Hepatocyte (in vitro differentiated cells): ENCODE measurements around the gene PAAF1. TPM values are rescaled to one million over a fixed set of nuclear protein-coding genes. Genes with fewer than 3 reads are reported as not detected.

Experiments
- DNase-seq: peaks from one replicate; pipeline ENCODE4 v3.0.0-alpha.2; 2016; ENCODE audit warnings: low spot score
- H2AFZ ChIP-seq: fragments of 200-600 bp; sonication (generic); 2 replicates; pipeline ENCODE4 v1.6.0; 2016; ENCODE audit warnings: antibody characterized with exemption, mild to moderate bottlenecking
- H3K27ac ChIP-seq: fragments of 200-600 bp; sonication (generic); 2 replicates; pipeline ENCODE4 v1.5.1; 2016; ENCODE audit warnings: mild to moderate bottlenecking
- H3K27me3 ChIP-seq: fragments of 200-600 bp; sonication (generic); 2 replicates; pipeline ENCODE4 v1.6.1; 2016
- H3K36me3 ChIP-seq: fragments of 200-600 bp; sonication (generic); replicated peaks from 2 replicates; pipeline ENCODE4 v1.5.1; 2016; ENCODE audit warnings: low read depth; ENCODE audit not compliant: insufficient read depth
- H3K4me1 ChIP-seq: fragments of 200-600 bp; sonication (generic); 2 replicates; pipeline ENCODE4 v1.5.1; 2016; ENCODE audit warnings: mild to moderate bottlenecking, moderate library complexity; ENCODE audit not compliant: insufficient read depth
- H3K4me2 ChIP-seq: fragments of 200-600 bp; sonication (generic); 2 replicates; pipeline ENCODE4 v1.6.0; 2016
- H3K4me3 ChIP-seq: fragments of 200-600 bp; sonication (generic); 2 replicates; pipeline ENCODE4 v1.5.1; 2016; ENCODE audit warnings: mild to moderate bottlenecking
- H3K79me2 ChIP-seq: fragments of 200-600 bp; sonication (generic); 2 replicates; pipeline ENCODE4 v1.6.0; 2017; ENCODE audit warnings: mild to moderate bottlenecking
- H3K9me2 ChIP-seq: fragments of 200-600 bp; sonication (generic); replicated peaks from 2 replicates; pipeline ENCODE4 v1.6.0; 2017; ENCODE audit warnings: mild to moderate bottlenecking; ENCODE audit not compliant: insufficient read depth
- H3K9me3 ChIP-seq: fragments of 200-600 bp; sonication (generic); 2 replicates; pipeline ENCODE4 v1.5.1; 2016; ENCODE audit warnings: low read depth, mild to moderate bottlenecking
- H4K20me1 ChIP-seq: fragments of 200-600 bp; sonication (generic); 2 replicates; pipeline ENCODE4 v1.6.0; 2016; ENCODE audit warnings: mild to moderate bottlenecking; ENCODE audit not compliant: insufficient read depth, poor library complexity, severe bottlenecking
- CTCF ChIP-seq: fragments of 200-600 bp; sonication (generic); IDR thresholded peaks from 2 replicates; pipeline ENCODE4 v1.5.1; 2016; ENCODE audit warnings: antibody characterized with exemption, mild to moderate bottlenecking; ENCODE audit not compliant: poor library complexity
- EZH2 ChIP-seq: fragments of 200-600 bp; sonication (generic); IDR thresholded peaks from 2 replicates; pipeline ENCODE4 v1.6.1; 2016; ENCODE audit warnings: antibody characterized with exemption, mild to moderate bottlenecking, borderline replicate concordance
- EZH2phosphoT487 ChIP-seq: fragments of 200-600 bp; sonication (generic); IDR thresholded peaks from one replicate; pipeline ENCODE4 v1.6.1; 2018; ENCODE audit warnings: antibody characterized with exemption, mild to moderate bottlenecking, low read depth, moderate library complexity; ENCODE audit not compliant: unreplicated experiment, severe bottlenecking
- WGBS: methylation state at CpG from one replicate; pipeline ENCODE4 v1.1.6; 2016; ENCODE audit warnings: low lambda C conversion rate; ENCODE audit errors: missing lambda C conversion rate; 5-methylcytosine and 5-hydroxymethylcytosine counted together
- polyA plus RNA-seq: library from polyadenylated mRNA; unstranded; fragments of >200 nt; fragmentation: Nextera tagmentation; extraction: Ambion mirVana; gene quantifications from 2 replicates; pipeline ENCODE4 v1.2.1, GENCODE V29; 2016
- total RNA-seq: library from RNA; depleted of rRNA; stranded (reverse); fragments of >200 nt; gene quantifications from 2 replicates; pipeline ENCODE4 v1.2.3, GENCODE V29; 2014

Gene PAAF1
- total and polyA plus RNA-seq, 2 experiments from 2014 or later: 16.0 to 31.0 TPM

GRCh38 chr11:73866586-73866996 lies 10.2 kb upstream of the PAAF1 start:
- Histone ChIP-seq H3K36me3 (no peaks in the 10 kb centered on the region), H3K27ac (peak overlapping the region; percentile 74), H3K9me3 (no peaks in the 10 kb centered on the region), H3K4me3 (no peak overlapping the region), H3K4me2 (no peak overlapping the region), H4K20me1 (no peaks in the 10 kb centered on the region), H3K79me2 (no peaks in the 10 kb centered on the region), H2AFZ (no peak overlapping the region), H3K9me2 (no peaks in the 10 kb centered on the region), H3K4me1 (peaks cover 8% of the 10 kb centered on the region), H3K27me3 (no peaks in the 10 kb centered on the region)
- TF ChIP-seq EZH2: no peak
- no peak for TF ChIP-seq EZH2phosphoT487
- TF ChIP-seq CTCF: no peak
- 19% methylated on average over 2 of the region's 2 CpGs for WGBS
- DNase-seq: peak; percentile 76

GRCh38 chr11:73869332-73869949 lies 7.4 kb upstream of the PAAF1 start:
- Histone ChIP-seq H3K9me2 (no peaks in the 10 kb centered on the region), H3K4me1 (peaks cover 8% of the 10 kb centered on the region), H2AFZ (no peak overlapping the region), H3K36me3 (no peaks in the 10 kb centered on the region), H3K4me3 (no peak overlapping the region), H3K79me2 (peaks cover 9% of the 10 kb centered on the region), H3K9me3 (no peaks in the 10 kb centered on the region), H4K20me1 (no peaks in the 10 kb centered on the region), H3K27me3 (no peaks in the 10 kb centered on the region), H3K27ac (peak overlapping the region; percentile 74), H3K4me2 (no peak overlapping the region)
- 47% methylated on average over 1 of the region's 1 CpG for WGBS
- TF ChIP-seq CTCF: no peak
- no peak for TF ChIP-seq EZH2
- TF ChIP-seq EZH2phosphoT487: no peak
- peak; percentile 53 for DNase-seq

- Histone ChIP-seq H3K9me3 (no peaks in the 10 kb centered on the region), H3K27ac (no peak overlapping the region), H2AFZ (no peak overlapping the region), H3K4me1 (peaks cover 13% of the 10 kb centered on the region), H3K36me3 (no peaks in the 10 kb centered on the region), H4K20me1 (no peaks in the 10 kb centered on the region), H3K27me3 (no peaks in the 10 kb centered on the region), H3K79me2 (peaks cover 17% of the 10 kb centered on the region), H3K9me2 (no peaks in the 10 kb centered on the region), H3K4me3 (no peak overlapping the region), H3K4me2 (no peak overlapping the region)
- no peak for DNase-seq
- 72% methylated on average over 3 of the region's 3 CpGs for WGBS
- TF ChIP-seq CTCF: no peak
Measured at GRCh38 chr11:73870261-73870660, 6.5 kb upstream of the PAAF1 start.
